HG03060 (cell line): Measurements from ENCODE around the gene TSSC4.
A peak's percentile ranks its signal among the peaks of the same experiment; 100 is the strongest.
"Not testable (repeated sequence)": the region's sequence is repeated elsewhere in the genome, so short reads cannot be mapped to it uniquely, and the experiment has no call there.

Source experiments
- ATAC-seq: cut with Tn5 transposase; IDR thresholded peaks from one replicate; pipeline ENCODE4 v1.9.1; 2021; ENCODE audit warnings: low read depth, moderate number of reproducible peaks; ENCODE audit not compliant: unreplicated experiment

The TSSC4 gene

DNA sequence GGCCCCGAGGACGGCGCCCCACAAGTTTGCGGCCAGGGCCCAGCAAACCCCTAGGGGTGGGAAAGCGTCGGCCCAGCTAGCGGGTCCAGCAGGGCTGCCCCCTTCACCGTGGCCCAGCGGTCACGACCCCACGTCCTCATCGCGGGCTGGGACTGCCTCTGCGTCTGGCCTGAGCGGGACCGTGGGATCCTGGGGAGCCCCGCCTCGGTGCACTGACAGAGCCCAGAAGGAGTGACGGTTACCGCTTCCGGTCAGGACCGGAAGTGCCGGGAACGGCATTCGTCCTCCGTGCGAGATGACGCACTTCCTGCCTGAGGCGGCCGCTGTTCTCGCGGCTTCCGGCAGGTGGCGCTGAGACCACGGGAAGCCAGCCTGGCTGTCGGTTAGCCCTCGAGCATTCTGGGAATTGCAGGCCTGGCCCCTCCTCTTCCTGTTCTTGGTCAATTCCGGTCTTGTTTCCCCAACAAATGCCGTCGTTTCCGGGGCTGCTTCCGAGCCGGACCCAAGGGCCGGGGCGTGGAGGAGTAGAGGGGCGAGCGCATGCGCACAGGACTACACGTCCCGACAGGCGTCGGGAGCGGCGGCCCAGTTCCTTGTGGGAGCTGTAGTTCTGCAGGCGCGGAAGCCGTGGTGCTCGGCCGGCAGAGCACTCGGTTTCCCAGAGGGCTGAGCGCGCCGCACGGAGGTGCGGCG, at the start of gene TSSC4:
TSSC4 (plus strand) TSS at position 682 of the 693 bp plus-strand sequence. CDS start 1,884 bp downstream, outside the sequence.
- ATAC-seq, result peak; percentile 86

- ATAC-seq, result no peak
Observed at GRCh38 chr11:2351701-2352100, 48.8 kb upstream of the TSSC4 start.

- ATAC-seq, result no peak
Observed at GRCh38 chr11:2352420-2352819, 48.1 kb upstream of the TSSC4 start.

DNA sequence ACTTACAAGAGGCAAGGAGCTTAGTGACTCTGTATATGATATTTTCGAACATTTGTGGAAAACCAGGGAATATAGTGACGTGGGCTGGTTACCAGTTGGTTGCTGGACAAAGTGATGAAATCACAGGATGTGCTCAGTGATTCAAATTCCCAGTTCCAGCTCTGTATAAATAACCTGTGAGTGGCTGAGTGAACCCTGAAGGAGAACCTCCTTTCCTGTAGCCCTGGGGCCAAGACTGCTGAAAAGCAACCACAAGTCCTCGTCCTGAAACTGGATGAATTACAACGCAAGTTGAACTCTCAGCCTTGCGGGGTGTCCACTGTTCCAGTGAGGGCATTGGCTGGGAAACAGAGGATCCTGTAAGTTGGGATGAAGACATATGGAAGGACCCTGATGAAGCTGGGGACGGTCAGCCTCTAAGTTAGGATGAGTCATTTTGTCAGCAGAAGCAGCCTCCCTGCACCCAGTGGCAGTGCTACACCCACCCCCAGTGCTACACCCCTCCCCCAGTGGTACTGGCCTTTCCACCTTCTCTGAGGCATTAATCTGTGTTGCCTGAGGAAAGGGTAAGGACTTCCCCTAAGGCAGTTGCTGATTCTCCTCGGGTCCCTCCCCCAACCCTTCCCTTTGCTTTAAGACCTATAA, 45.4 kb upstream of the TSSC4 start:
- ATAC-seq, result no peak

GRCh38 chr11:2357246-2357645, 43.3 kb upstream of the TSSC4 start:
- no peak for ATAC-seq

- not testable (repeated sequence) for ATAC-seq
Observed at GRCh38 chr11:2357651-2358050, 42.9 kb upstream of the TSSC4 start.

DNA sequence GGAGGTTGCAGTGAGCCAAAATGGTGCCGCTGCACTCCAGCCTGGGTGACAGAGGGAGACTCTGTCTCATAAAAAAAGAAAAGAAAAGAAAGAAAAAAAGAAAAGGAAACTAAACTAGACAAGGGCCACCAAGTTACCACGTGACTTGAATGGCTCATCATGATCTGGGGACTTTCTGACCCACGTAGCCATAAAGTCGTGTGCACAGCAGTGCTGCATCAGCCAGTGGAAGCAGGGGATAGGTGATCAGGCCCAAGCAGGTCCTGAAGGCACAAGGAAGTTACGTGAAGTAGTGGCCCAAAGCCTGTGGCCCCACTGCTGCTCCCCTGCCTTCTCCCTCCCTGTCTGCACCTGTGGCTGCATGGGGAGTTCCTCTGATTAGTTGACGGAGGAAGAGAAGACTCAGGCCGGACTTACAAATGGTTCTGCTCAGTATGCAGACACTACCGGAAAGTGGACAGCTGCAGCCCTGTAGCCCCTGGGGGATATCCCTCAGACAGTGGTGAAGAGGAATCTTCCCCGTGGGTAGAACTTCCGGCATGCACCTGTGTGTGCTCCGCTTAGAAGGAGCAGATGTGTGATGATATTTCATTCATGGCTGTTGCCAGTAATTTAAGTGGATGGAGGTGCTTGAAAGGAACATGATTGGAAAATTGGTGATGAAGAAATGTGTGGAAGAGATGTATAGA, 41.7 kb upstream of the TSSC4 start:
- no peak for ATAC-seq

GRCh38 chr11:2359557-2359956, 41.0 kb upstream of the TSSC4 start:
- no peak for ATAC-seq

GRCh38 chr11:2360081-2360642, 40.4 kb upstream of the TSSC4 start:
- ATAC-seq, result no peak

GRCh38 chr11:2361565-2361964, 39.0 kb upstream of the TSSC4 start:
- no peak for ATAC-seq

DNA sequence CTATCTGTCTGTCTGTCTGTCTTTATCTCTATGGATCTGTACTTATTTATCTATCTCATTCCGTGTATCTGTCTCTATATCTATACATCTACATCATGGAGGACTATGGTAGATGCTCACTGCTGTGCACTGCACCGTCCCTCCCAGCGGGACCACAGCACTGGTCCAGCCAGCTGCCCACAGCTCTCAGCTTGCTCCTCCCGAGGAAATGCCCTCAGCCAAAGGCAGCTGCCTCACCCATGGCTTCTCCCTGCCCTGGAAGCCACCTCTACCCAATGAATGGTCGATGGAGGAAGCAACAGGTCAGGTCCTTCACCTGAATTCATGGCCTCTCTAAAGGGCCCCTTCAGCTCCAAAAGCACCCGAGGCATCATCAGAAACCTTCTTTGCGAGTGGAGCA, 38.1 kb upstream of the TSSC4 start:
- ATAC-seq, result no peak

DNA sequence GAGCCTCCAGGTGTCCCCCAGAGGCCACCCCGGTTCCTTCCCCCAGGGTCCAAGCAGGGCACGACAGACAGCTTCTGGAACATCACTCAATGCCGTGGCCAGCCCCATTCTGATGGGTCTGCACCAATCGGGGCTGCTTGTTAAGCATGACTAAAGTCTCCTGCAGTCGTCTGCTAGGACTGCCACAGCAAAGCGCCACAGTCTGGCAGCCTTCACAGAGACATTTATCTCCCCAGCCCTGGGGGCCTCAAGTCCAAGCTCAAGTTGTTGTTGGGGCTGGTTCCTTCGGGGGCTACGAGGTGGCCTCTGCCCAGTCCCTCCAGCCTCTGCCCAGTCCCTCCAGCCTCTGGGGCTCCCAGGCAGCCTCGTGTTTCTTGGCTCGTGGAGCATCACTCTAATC, 37.4 kb upstream of the TSSC4 start:
- no peak for ATAC-seq

GRCh38 chr11:2363577-2364370, 36.8 kb upstream of the TSSC4 start:
- ATAC-seq, result no peak

GRCh38 chr11:2364386-2364785, 36.2 kb upstream of the TSSC4 start:
- ATAC-seq, result not testable (repeated sequence)

GRCh38 chr11:2365571-2366210, 34.9 kb upstream of the TSSC4 start:
- ATAC-seq, result no peak

GRCh38 chr11:2366276-2366675, 34.3 kb upstream of the TSSC4 start:
- no peak for ATAC-seq

GRCh38 chr11:2366733-2367132, 33.8 kb upstream of the TSSC4 start:
- ATAC-seq, result no peak

DNA sequence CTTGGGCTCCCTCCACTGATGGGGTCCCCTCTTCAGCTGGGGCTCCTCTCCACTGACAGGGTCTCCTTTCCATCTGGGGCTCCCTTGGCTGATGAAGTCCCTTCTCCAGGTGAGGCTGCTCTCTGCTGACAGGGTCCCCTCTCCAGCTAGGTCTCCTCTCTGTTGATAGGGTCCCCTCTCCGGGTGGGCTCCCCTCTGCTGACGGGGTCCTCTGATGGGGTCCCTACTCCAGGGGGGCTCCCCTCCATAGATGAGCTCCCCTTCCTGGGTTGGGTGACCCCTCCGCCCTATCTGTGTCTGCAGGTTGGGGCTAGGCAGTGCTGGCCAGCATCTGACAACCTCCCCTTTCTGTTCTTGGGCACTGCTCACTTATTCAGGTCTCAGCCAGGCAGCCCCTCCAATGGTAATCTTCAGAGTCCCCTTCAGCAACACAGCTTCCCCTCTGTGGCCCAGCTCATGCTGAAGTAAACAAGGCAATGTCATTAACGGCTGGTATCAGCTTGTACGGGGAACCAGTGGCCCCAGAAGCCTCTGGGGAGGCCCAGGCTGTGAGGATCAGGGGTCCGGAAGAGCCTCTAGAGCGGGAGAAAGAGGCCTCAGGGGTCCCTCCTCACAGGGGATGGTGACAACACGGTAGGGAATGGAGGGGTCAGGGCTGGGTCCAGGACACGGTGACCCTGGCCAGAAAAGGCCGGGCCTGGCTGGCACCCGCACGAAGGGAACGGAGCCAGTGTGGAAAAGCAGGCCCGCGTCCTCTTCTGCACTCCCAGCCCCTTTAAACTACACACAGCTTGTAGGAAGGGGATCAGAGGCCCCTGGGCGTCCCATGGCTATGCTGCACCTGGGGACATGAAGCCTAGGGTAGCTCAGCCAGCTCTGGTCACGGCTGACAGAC, 33.0 kb upstream of the TSSC4 start:
- ATAC-seq, result no peak

GRCh38 chr11:2368178-2368850, 32.2 kb upstream of the TSSC4 start:
- ATAC-seq, result no peak
